Loucy (cell line): ENCODE results near the gene ARHGAP22.
A peak's percentile ranks its signal among the peaks of the same experiment; 100 is the strongest.

ENCODE experiments used
- H2AFZ ChIP-seq: fragments of 200-600 bp; sonication (generic); 2 replicates; pipeline ENCODE4 v1.6.0; 2016; ENCODE audit warnings: antibody characterized with exemption, mild to moderate bottlenecking, low read length, moderate library complexity
- H3F3A ChIP-seq: fragments of 200-600 bp; 2 replicates; pipeline ENCODE4 v1.6.0; 2016; ENCODE audit warnings: antibody characterized with exemption, low read depth, mild to moderate bottlenecking
- H3K27me3 ChIP-seq: fragments of 200-600 bp; sonication (generic); 2 replicates; pipeline ENCODE4 v1.6.1; 2014; ENCODE audit warnings: low read length, mild to moderate bottlenecking; ENCODE audit not compliant: insufficient read depth, poor library complexity, severe bottlenecking
- H3K36me3 ChIP-seq: fragments of 200-600 bp; sonication (generic); 2 replicates; pipeline ENCODE4 v1.6.1; 2016; ENCODE audit warnings: low read length; ENCODE audit not compliant: insufficient read depth
- H3K4me1 ChIP-seq: fragments of 200-600 bp; sonication (generic); 2 replicates; pipeline ENCODE4 v1.5.1; 2014; ENCODE audit warnings: low read length, mild to moderate bottlenecking; ENCODE audit not compliant: insufficient read depth, poor library complexity, severe bottlenecking
- H3K4me2 ChIP-seq: fragments of 200-600 bp; sonication (generic); 2 replicates; pipeline ENCODE4 v1.6.0; 2014; ENCODE audit warnings: antibody characterized with exemption, low read length, low read depth, mild to moderate bottlenecking; ENCODE audit not compliant: poor library complexity, severe bottlenecking
- H3K4me3 ChIP-seq: fragments of 200-600 bp; sonication (generic); 2 replicates; pipeline ENCODE4 v1.5.1; 2014; ENCODE audit warnings: low read length, mild to moderate bottlenecking, mixed read lengths; ENCODE audit not compliant: poor library complexity, severe bottlenecking
- H3K79me2 ChIP-seq: fragments of 200-600 bp; sonication (generic); 2 replicates; pipeline ENCODE4 v1.6.1; 2014; ENCODE audit warnings: low read length; ENCODE audit not compliant: insufficient read depth
- H3K9ac ChIP-seq: fragments of 200-600 bp; sonication (generic); 2 replicates; pipeline ENCODE4 v1.6.0; 2014; ENCODE audit warnings: mild to moderate bottlenecking, low read depth, low read length, moderate library complexity; ENCODE audit not compliant: poor library complexity, severe bottlenecking
- H3K9me2 ChIP-seq: fragments of 200-600 bp; sonication (generic); replicated peaks from 2 replicates; pipeline ENCODE4 v1.6.1; 2016; ENCODE audit warnings: low read depth, low read length, mixed read lengths
- H3K9me3 ChIP-seq: fragments of 200-600 bp; sonication (generic); 2 replicates; pipeline ENCODE4 v1.6.1; 2014; ENCODE audit warnings: mild to moderate bottlenecking, antibody characterized with exemption, low read length, low read depth; ENCODE audit not compliant: insufficient read depth
- H4K20me1 ChIP-seq: fragments of 200-600 bp; sonication (generic); 2 replicates; pipeline ENCODE4 v1.6.0; 2014; ENCODE audit warnings: antibody characterized with exemption, low read length, mild to moderate bottlenecking; ENCODE audit not compliant: insufficient read depth, poor library complexity, severe bottlenecking
- CTCF ChIP-seq: fragments of 200-600 bp; sonication (generic); conservative IDR thresholded peaks from 2 replicates; pipeline ENCODE4 v1.5.1; 2014; ENCODE audit warnings: mild to moderate bottlenecking, antibody characterized with exemption, low read length
- EZH2phosphoT487 ChIP-seq: fragments of 200-600 bp; IDR thresholded peaks from 2 replicates; pipeline ENCODE4 v1.6.1; 2018; ENCODE audit warnings: antibody characterized with exemption, mild to moderate bottlenecking, moderate library complexity, borderline replicate concordance

ARHGAP22 gene

GRCh38 chr10:48580236-48580635 is 24.6 kb downstream of the ARHGAP22 start:
- Histone ChIP-seq H3K9me3 (no peaks in the 10 kb centered on the region), H3F3A (no peaks in the 10 kb centered on the region), H3K36me3 (no peaks in the 10 kb centered on the region), H3K4me3 (no peak overlapping the region), H3K79me2 (no peaks in the 10 kb centered on the region), H3K4me2 (no peak overlapping the region), H2AFZ (no peak overlapping the region), H3K4me1 (no peaks in the 10 kb centered on the region), H3K9me2 (no peaks in the 10 kb centered on the region), H3K27me3 (no peaks in the 10 kb centered on the region), H3K9ac (no peak overlapping the region), H4K20me1 (no peaks in the 10 kb centered on the region)
- no peak for TF ChIP-seq EZH2phosphoT487
- TF ChIP-seq CTCF = no peak

- H3K9me2 ChIP-seq = no peaks in the 10 kb centered on the region
- no peaks in the 10 kb centered on the region for H3K36me3 ChIP-seq
- no peaks in the 10 kb centered on the region for H4K20me1 ChIP-seq
- no peaks in the 10 kb centered on the region for H3K79me2 ChIP-seq
- 0 out of 2 replicates have a peak overlapping the region, but pooled peaks have one; percentile 39 for H2AFZ ChIP-seq
- no peak overlapping the region for H3K4me3 ChIP-seq
- H3F3A ChIP-seq = no peaks in the 10 kb centered on the region
- no peaks in the 10 kb centered on the region for H3K4me1 ChIP-seq
- H3K27me3 ChIP-seq = no peaks in the 10 kb centered on the region
- TF ChIP-seq CTCF = no peak
- no peak for TF ChIP-seq EZH2phosphoT487
- H3K9ac ChIP-seq = no peak overlapping the region
- no peak overlapping the region for H3K4me2 ChIP-seq
- H3K9me3 ChIP-seq = no peaks in the 10 kb centered on the region
These were observed 25.5 kb downstream of the ARHGAP22 start for GRCh38 chr10:48579251-48579960.

- TF ChIP-seq CTCF (no peak), EZH2phosphoT487 (no peak)
- Histone ChIP-seq H3K27me3 (no peaks in the 10 kb centered on the region), H3K79me2 (no peaks in the 10 kb centered on the region), H3K4me3 (no peak overlapping the region), H3K4me2 (no peak overlapping the region), H2AFZ (0 out of 2 replicates have a peak overlapping the region, but pooled peaks have one; percentile 13), H3K9me2 (no peaks in the 10 kb centered on the region), H3K4me1 (no peaks in the 10 kb centered on the region), H4K20me1 (no peaks in the 10 kb centered on the region), H3K36me3 (no peaks in the 10 kb centered on the region), H3K9ac (no peak overlapping the region), H3F3A (no peaks in the 10 kb centered on the region), H3K9me3 (no peaks in the 10 kb centered on the region)
These were observed 27.7 kb downstream of the ARHGAP22 start for GRCh38 chr10:48577158-48577557.
